Measurements from ENCODE around the gene SCUBE3. TPM values are rescaled to one million over a fixed set of nuclear protein-coding genes. Genes with fewer than 3 reads are reported as not detected.

SCUBE3 gene
- total and polyA plus RNA-seq, 2 of the 13 experiments (the other 11 are each of a cell fraction or from before 2014, with no cell fraction given), result not detected

DNA sequence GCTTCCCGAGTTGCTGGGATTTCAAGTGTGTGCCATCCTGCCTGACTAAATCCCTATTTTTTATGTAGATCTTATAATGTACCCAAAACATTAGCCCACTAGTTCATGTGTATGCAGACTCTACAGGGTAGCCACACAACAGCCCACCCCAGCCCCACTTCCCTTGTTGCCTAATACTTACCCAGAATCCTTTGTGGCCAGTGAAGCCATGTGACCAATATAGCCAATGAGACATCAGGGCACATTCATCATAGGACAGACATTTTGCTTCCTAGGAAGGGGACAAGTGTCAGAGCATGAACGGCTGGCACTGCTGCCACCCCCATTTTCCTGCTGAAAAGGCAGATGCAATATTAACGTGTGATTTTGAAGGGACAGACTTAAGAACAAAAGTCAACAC, 36.6 kb upstream of the SCUBE3 start:
- Histone ChIP-seq H3K36me3 (replicated peaks in 1 of 2; ENCODE audit: control insufficient read depth in 1 of 2, insufficient read depth in 2 of 2, low read length in 2 of 2) (no peaks in the 10 kb centered on the region), H3K27ac (ENCODE audit: extremely low read length, insufficient read depth, low read length) (no peak overlapping the region), H3K27me3 (ENCODE audit: control insufficient read depth in 1 of 2, insufficient read depth in 2 of 2, low read length in 2 of 2) (peaks cover 0 to 10% of the 10 kb centered on the region in 2 experiments; a peak in 1 of 5 replicates), H3K4me1 (ENCODE audit: insufficient read depth, low read length) (peaks cover 7% of the 10 kb centered on the region), H3K79me2 (ENCODE audit: insufficient read depth, low read length) (no peaks in the 10 kb centered on the region), H2AFZ (ENCODE audit: low read length) (no peak overlapping the region), H3K9ac (ENCODE audit: insufficient read depth, low read depth, low read length) (no peak overlapping the region), H3K4me3 (replicated peaks in 1 of 3; ENCODE audit: insufficient read depth in 1 of 3, low read depth in 2 of 3, low read length in 3 of 3) (no peak overlapping the region), H3K4me2 (ENCODE audit: low read depth, low read length) (0 out of 2 replicates have a peak overlapping the region, but pooled peaks have one; percentile 2), H3K9me3 (ENCODE audit: low read length) (no peaks in the 10 kb centered on the region), H4K20me1 (ENCODE audit: insufficient read depth, low read length) (no peaks in the 10 kb centered on the region)
- 9% methylated on average over 3 of the region's 3 CpGs for WGBS (ENCODE audit: low lambda C conversion rate)
- no peak for ATAC-seq
- in situ Hi-C loops (cut with HindIII; ENCODE audit: extremely low pct_ligation_motif_present, low pct_unique_long_range_greater_than_20kb) (no loop called here), intact Hi-C loops (cut with micrococcal nuclease; ENCODE audit: unreplicated experiment) (no loop called here)
- FAIRE-seq, result no peak
- CTCF ChIA-PET (ENCODE audit: low intra/inter-chr PET ratio, low total read pairs), result no interaction called here
- DNase-seq (ENCODE audit: low spot score), result no peak
- BruUV-seq (replicated peaks), result no TSS peak
- POLR2A ChIA-PET, result no interaction called here
- TF ChIP-seq, protein P1, sequence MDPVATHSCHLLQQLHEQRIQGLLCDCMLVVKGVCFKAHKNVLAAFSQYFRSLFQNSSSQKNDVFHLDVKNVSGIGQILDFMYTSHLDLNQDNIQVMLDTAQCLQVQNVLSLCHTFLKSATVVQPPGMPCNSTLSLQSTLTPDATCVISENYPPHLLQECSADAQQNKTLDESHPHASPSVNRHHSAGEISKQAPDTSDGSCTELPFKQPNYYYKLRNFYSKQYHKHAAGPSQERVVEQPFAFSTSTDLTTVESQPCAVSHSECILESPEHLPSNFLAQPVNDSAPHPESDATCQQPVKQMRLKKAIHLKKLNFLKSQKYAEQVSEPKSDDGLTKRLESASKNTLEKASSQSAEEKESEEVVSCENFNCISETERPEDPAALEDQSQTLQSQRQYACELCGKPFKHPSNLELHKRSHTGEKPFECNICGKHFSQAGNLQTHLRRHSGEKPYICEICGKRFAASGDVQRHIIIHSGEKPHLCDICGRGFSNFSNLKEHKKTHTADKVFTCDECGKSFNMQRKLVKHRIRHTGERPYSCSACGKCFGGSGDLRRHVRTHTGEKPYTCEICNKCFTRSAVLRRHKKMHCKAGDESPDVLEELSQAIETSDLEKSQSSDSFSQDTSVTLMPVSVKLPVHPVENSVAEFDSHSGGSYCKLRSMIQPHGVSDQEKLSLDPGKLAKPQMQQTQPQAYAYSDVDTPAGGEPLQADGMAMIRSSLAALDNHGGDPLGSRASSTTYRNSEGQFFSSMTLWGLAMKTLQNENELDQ (CRISPR knock-in tag; IDR thresholded peaks at IDR 0.05; ENCODE audit: borderline replicate concordance), result no peak
- TF ChIP-seq ZNF232 (CRISPR knock-in tag; IDR thresholded peaks at IDR 0.05; ENCODE audit: borderline replicate concordance) (no peak), SRSF1 (optimal IDR thresholded peaks at IDR 0.05; ENCODE audit: low read depth, low read length) (no peak), TCF7L2 (IDR thresholded peaks at IDR 0.05; ENCODE audit: low read depth, low read length) (no peak), ATM (IDR thresholded peaks at IDR 0.05; ENCODE audit: borderline replicate concordance) (no peak), TBX2 (CRISPR knock-in tag; IDR thresholded peaks at IDR 0.05; ENCODE audit: borderline replicate concordance) (no peak), ZSCAN29 (CRISPR knock-in tag; conservative IDR thresholded peaks at IDR 0.05) (no peak), ZFP90 (CRISPR knock-in tag; IDR thresholded peaks at IDR 0.05; ENCODE audit: borderline replicate concordance) (no peak)
- TF ChIP-seq, protein P2, sequence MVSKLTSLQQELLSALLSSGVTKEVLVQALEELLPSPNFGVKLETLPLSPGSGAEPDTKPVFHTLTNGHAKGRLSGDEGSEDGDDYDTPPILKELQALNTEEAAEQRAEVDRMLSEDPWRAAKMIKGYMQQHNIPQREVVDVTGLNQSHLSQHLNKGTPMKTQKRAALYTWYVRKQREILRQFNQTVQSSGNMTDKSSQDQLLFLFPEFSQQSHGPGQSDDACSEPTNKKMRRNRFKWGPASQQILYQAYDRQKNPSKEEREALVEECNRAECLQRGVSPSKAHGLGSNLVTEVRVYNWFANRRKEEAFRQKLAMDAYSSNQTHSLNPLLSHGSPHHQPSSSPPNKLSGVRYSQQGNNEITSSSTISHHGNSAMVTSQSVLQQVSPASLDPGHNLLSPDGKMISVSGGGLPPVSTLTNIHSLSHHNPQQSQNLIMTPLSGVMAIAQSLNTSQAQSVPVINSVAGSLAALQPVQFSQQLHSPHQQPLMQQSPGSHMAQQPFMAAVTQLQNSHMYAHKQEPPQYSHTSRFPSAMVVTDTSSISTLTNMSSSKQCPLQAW (CRISPR knock-in tag; IDR thresholded peaks at IDR 0.05), result no peak
- TF ChIP-seq, protein P3, sequence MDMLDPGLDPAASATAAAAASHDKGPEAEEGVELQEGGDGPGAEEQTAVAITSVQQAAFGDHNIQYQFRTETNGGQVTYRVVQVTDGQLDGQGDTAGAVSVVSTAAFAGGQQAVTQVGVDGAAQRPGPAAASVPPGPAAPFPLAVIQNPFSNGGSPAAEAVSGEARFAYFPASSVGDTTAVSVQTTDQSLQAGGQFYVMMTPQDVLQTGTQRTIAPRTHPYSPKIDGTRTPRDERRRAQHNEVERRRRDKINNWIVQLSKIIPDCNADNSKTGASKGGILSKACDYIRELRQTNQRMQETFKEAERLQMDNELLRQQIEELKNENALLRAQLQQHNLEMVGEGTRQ (IDR thresholded peaks at IDR 0.05; ENCODE audit: low read depth, low read length), result no peak
- TF ChIP-seq, protein P3 (CRISPR knock-in tag; IDR thresholded peaks at IDR 0.05; ENCODE audit: borderline replicate concordance), result peak; percentile 55; the same call in 1 of the 2 replicates
- TF ChIP-seq, protein P4, sequence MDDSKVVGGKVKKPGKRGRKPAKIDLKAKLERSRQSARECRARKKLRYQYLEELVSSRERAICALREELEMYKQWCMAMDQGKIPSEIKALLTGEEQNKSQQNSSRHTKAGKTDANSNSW (CRISPR knock-in tag; IDR thresholded peaks at IDR 0.05; ENCODE audit: borderline replicate concordance), result no peak
- TF ChIP-seq, protein P5, sequence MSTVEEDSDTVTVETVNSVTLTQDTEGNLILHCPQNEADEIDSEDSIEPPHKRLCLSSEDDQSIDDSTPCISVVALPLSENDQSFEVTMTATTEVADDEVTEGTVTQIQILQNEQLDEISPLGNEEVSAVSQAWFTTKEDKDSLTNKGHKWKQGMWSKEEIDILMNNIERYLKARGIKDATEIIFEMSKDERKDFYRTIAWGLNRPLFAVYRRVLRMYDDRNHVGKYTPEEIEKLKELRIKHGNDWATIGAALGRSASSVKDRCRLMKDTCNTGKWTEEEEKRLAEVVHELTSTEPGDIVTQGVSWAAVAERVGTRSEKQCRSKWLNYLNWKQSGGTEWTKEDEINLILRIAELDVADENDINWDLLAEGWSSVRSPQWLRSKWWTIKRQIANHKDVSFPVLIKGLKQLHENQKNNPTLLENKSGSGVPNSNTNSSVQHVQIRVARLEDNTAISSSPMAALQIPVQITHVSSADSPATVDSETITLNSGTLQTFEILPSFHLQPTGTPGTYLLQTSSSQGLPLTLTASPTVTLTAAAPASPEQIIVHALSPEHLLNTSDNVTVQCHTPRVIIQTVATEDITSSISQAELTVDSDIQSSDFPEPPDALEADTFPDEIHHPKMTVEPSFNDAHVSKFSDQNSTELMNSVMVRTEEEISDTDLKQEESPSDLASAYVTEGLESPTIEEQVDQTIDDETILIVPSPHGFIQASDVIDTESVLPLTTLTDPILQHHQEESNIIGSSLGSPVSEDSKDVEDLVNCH (CRISPR knock-in tag; IDR thresholded peaks at IDR 0.05), result no peak
- TF ChIP-seq, protein P6, sequence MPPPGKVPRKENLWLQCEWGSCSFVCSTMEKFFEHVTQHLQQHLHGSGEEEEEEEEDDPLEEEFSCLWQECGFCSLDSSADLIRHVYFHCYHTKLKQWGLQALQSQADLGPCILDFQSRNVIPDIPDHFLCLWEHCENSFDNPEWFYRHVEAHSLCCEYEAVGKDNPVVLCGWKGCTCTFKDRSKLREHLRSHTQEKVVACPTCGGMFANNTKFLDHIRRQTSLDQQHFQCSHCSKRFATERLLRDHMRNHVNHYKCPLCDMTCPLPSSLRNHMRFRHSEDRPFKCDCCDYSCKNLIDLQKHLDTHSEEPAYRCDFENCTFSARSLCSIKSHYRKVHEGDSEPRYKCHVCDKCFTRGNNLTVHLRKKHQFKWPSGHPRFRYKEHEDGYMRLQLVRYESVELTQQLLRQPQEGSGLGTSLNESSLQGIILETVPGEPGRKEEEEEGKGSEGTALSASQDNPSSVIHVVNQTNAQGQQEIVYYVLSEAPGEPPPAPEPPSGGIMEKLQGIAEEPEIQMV (CRISPR knock-in tag; IDR thresholded peaks at IDR 0.05; ENCODE audit: low read depth), result no peak
